GM18861 (cell line): ENCODE data around the gene LDB2.
"Not testable (repeated sequence)": the region's sequence is repeated elsewhere in the genome, so short reads cannot be mapped to it uniquely, and the experiment has no call there.

ENCODE experiments used
- ATAC-seq: cut with Tn5 transposase; IDR thresholded peaks from one replicate; pipeline ENCODE4 v1.9.1; 2021; ENCODE audit not compliant: unreplicated experiment

LDB2 gene

GRCh38 chr4:16579866-16580265 lies 318.6 kb downstream of the LDB2 start:
- no peak for ATAC-seq

- ATAC-seq: no peak
Observed at GRCh38 chr4:16577177-16577576, 321.3 kb downstream of the LDB2 start.

- no peak for ATAC-seq
Observed at GRCh38 chr4:16574981-16575380, 323.5 kb downstream of the LDB2 start.

GRCh38 chr4:16573739-16574138 lies 324.7 kb downstream of the LDB2 start:
- no peak for ATAC-seq

GRCh38 chr4:16573206-16573605 lies 325.2 kb downstream of the LDB2 start:
- no peak for ATAC-seq

GRCh38 chr4:16572631-16573030 lies 325.8 kb downstream of the LDB2 start:
- ATAC-seq: no peak

- ATAC-seq: no peak
Observed at GRCh38 chr4:16572161-16572560, 326.3 kb downstream of the LDB2 start.

- ATAC-seq: no peak
Observed at GRCh38 chr4:16569790-16570189, 328.7 kb downstream of the LDB2 start.

GRCh38 chr4:16557316-16557715 lies 341.1 kb downstream of the LDB2 start:
- ATAC-seq: not testable (repeated sequence)

GRCh38 chr4:16555156-16555555 lies 343.3 kb downstream of the LDB2 start:
- ATAC-seq: no peak

GRCh38 chr4:16550531-16550930 lies 347.9 kb downstream of the LDB2 start:
- ATAC-seq: no peak

- no peak for ATAC-seq
Observed at GRCh38 chr4:16545656-16546055, 352.8 kb downstream of the LDB2 start.

- no peak for ATAC-seq
Observed at GRCh38 chr4:16544869-16545268, 353.6 kb downstream of the LDB2 start.

GRCh38 chr4:16544251-16544721 lies 354.2 kb downstream of the LDB2 start:
- ATAC-seq: no peak

GRCh38 chr4:16537926-16538325 lies 360.5 kb downstream of the LDB2 start:
- ATAC-seq: no peak

- no peak for ATAC-seq
Observed at GRCh38 chr4:16532240-16532970, 366.0 kb downstream of the LDB2 start.

- ATAC-seq: no peak
Observed at GRCh38 chr4:16530688-16531635, 367.5 kb downstream of the LDB2 start.

GRCh38 chr4:16524911-16525554 lies 373.4 kb downstream of the LDB2 start:
- ATAC-seq: no peak

- no peak for ATAC-seq
Observed at GRCh38 chr4:16524406-16524805, 374.0 kb downstream of the LDB2 start.

GRCh38 chr4:16523526-16523925 lies 374.9 kb downstream of the LDB2 start:
- ATAC-seq: not testable (repeated sequence)

- ATAC-seq: no peak
Observed at GRCh38 chr4:16521156-16521915, 377.1 kb downstream of the LDB2 start.
